Measurements from ENCODE around the gene TMC3. TPM values are rescaled to one million over a fixed set of nuclear protein-coding genes. Genes with fewer than 3 reads are reported as not detected.

Gene TMC3
- total and polyA plus RNA-seq, 2 of the 13 experiments (the other 11 are each of a cell fraction or from before 2014, with no cell fraction given) = not detected

DNA sequence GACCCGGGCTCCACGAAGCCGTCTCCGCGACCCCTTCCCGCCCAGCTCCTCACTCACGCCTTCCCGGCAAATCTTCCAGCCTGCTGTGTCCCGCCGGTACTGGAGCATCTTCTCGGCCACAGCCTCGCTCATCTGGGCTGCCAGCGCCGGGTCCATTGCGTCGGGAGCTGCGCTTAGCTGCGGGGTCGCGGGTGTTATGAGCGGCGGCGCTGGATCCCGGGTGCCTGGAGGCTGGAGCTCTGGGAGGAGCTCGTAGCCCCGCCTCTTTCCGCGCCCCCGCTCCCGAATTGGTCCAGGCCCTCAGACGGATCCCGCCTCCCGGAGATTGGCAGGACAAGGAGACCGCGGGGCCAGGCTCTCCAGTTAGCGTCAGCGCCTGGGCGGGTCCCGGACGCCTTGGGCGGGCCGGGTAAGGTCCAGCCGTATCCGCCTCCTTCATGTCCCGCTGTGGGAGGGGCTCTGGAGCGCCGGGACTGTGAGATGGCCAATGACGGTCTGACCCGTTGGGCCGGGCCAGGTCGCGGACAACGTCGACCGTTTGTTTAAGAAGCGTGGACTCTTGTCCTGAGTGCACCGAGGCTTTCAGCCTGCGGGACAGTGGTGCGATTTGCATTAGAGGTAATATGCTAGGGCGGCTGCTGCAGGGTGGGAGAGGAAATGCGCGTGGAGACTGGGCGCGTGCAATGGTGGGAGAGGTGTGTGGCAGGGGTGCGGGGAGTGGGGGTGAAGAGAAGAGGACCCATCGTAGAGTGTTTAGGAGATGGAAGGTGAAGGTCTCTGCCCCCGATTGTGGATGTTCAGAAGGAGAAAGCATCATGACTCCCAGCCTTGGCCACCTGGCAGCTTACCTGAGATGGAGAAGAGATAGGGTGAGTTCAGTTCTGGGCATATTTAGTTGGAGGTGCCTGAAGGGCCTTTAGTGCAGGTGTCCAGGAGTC lies 49.8 kb downstream of the TMC3 start, which contains the start of gene STARD5 (continued):
- TF ChIP-seq TEAD3 (CRISPR knock-in tag; optimal IDR thresholded peaks at IDR 0.05; ENCODE audit: borderline replicate concordance) (no peak), ZBTB8A (CRISPR knock-in tag; IDR thresholded peaks at IDR 0.05; ENCODE audit: borderline replicate concordance, low read depth) (no peak), U2AF2 (IDR thresholded peaks at IDR 0.05; ENCODE audit: low read depth, low read length) (no peak), CENPT (CRISPR knock-in tag; IDR thresholded peaks at IDR 0.05; ENCODE audit: low read depth) (no peak), JUN (CRISPR knock-in tag; IDR thresholded peaks at IDR 0.05) (no peak), ZNF333 (CRISPR knock-in tag; IDR thresholded peaks at IDR 0.05; ENCODE audit: borderline replicate concordance) (peak; percentile 53; the same call in 1 of the 2 replicates), SOX6 (IDR thresholded peaks at IDR 0.05) (no peak), SOX6 (CRISPR knock-in tag; IDR thresholded peaks at IDR 0.05) (0 out of 2 replicates have a peak, but pooled peaks have one; percentile 26), HNRNPL (IDR thresholded peaks at IDR 0.05; ENCODE audit: low read depth, low read length) (no peak), ZNF768 (CRISPR knock-in tag; IDR thresholded peaks at IDR 0.05) (no peak), ZNF570 (CRISPR knock-in tag; IDR thresholded peaks at IDR 0.05; ENCODE audit: borderline replicate concordance) (no peak), MZF1 (CRISPR knock-in tag; IDR thresholded peaks at IDR 0.05; ENCODE audit: borderline replicate concordance) (no peak), KAT2B (IDR thresholded peaks at IDR 0.05; ENCODE audit: borderline replicate concordance, low read depth, low read length) (no peak), BCL6 (CRISPR knock-in tag; IDR thresholded peaks at IDR 0.05) (no peak), TFAP4 (IDR thresholded peaks at IDR 0.05; ENCODE audit: borderline replicate concordance, low read depth) (no peak), FOSL2 (CRISPR knock-in tag; IDR thresholded peaks at IDR 0.05) (no peak), ARNT2 (CRISPR knock-in tag; IDR thresholded peaks at IDR 0.05; ENCODE audit: low read depth) (no peak), ZNF678 (CRISPR knock-in tag; IDR thresholded peaks at IDR 0.05) (no peak), KDM3A (CRISPR knock-in tag; IDR thresholded peaks at IDR 0.05; ENCODE audit: low read depth) (no peak), NONO (IDR thresholded peaks at IDR 0.05) (no peak), NONO (CRISPR knock-in tag; conservative IDR thresholded peaks at IDR 0.05) (peak; percentile 63), EP300 (IDR thresholded peaks at IDR 0.05; ENCODE audit: low read depth in 2 of 2, low read length in 2 of 2) (no peak), EP300 (CRISPR knock-in tag; IDR thresholded peaks at IDR 0.05; ENCODE audit: borderline replicate concordance) (no peak)
- TF ChIP-seq, protein P1, sequence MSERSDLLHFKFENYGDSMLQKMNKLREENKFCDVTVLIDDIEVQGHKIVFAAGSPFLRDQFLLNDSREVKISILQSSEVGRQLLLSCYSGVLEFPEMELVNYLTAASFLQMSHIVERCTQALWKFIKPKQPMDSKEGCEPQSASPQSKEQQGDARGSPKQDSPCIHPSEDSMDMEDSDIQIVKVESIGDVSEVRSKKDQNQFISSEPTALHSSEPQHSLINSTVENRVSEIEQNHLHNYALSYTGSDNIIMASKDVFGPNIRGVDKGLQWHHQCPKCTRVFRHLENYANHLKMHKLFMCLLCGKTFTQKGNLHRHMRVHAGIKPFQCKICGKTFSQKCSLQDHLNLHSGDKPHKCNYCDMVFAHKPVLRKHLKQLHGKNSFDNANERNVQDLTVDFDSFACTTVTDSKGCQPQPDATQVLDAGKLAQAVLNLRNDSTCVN (CRISPR knock-in tag; IDR thresholded peaks at IDR 0.05; ENCODE audit: borderline replicate concordance) = 0 out of 2 replicates have a peak, but pooled peaks have one; percentile 31
- TF ChIP-seq, protein P2, sequence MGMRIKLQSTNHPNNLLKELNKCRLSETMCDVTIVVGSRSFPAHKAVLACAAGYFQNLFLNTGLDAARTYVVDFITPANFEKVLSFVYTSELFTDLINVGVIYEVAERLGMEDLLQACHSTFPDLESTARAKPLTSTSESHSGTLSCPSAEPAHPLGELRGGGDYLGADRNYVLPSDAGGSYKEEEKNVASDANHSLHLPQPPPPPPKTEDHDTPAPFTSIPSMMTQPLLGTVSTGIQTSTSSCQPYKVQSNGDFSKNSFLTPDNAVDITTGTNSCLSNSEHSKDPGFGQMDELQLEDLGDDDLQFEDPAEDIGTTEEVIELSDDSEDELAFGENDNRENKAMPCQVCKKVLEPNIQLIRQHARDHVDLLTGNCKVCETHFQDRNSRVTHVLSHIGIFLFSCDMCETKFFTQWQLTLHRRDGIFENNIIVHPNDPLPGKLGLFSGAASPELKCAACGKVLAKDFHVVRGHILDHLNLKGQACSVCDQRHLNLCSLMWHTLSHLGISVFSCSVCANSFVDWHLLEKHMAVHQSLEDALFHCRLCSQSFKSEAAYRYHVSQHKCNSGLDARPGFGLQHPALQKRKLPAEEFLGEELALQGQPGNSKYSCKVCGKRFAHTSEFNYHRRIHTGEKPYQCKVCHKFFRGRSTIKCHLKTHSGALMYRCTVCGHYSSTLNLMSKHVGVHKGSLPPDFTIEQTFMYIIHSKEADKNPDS (CRISPR knock-in tag; IDR thresholded peaks at IDR 0.05) = no peak
- TF ChIP-seq, protein P3, sequence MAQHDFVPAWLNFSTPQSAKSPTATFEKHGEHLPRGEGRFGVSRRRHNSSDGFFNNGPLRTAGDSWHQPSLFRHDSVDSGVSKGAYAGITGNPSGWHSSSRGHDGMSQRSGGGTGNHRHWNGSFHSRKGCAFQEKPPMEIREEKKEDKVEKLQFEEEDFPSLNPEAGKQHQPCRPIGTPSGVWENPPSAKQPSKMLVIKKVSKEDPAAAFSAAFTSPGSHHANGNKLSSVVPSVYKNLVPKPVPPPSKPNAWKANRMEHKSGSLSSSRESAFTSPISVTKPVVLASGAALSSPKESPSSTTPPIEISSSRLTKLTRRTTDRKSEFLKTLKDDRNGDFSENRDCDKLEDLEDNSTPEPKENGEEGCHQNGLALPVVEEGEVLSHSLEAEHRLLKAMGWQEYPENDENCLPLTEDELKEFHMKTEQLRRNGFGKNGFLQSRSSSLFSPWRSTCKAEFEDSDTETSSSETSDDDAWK (CRISPR knock-in tag; IDR thresholded peaks at IDR 0.05) = no peak

Measured in HepG2 (cell line).